Measurements from ENCODE around the gene NLGN4X. TPM values are rescaled to one million over a fixed set of nuclear protein-coding genes. Genes with fewer than 3 reads are reported as not detected.

The NLGN4X gene
- total RNA-seq, 1 donor from 2014 or later, result not detected

- no peak for DNase-seq (ENCODE audit: low spot score)
- Mint-ChIP-seq H3K27me3 (ENCODE audit: insufficient read depth) (no peaks in the 10 kb centered on the region), H3K9me3 (peaks cover 4% of the 10 kb centered on the region), H3K4me3 (no peak overlapping the region), H3K27ac (no peak overlapping the region), H3K4me1 (ENCODE audit: low read depth) (no peaks in the 10 kb centered on the region), H3K36me3 (ENCODE audit: low read depth) (no peaks in the 10 kb centered on the region)
- intact Hi-C loops (cut with micrococcal nuclease), result no loop called here
Observed at GRCh38 chrX:5869786-5870185, 358.9 kb downstream of the NLGN4X start.

DNA sequence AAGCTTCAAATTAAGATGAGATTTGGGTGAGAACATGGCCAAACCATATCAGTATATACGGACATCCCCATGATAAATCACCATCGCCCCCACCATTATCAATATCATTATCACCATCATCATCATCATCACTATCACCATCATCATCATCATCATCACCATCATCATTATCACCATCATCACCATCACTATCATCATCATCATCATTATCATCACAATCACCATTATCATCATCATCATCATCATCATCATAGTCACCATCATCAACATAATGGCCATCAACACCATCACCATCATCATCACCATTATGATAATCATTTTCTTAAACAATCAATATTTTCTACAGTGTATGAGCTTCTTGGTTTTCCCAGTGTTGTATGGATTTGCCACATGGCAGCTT lies 360.9 kb downstream of the NLGN4X start:
- Mint-ChIP-seq H3K4me3 (no peak overlapping the region), H3K27me3 (ENCODE audit: insufficient read depth) (no peaks in the 10 kb centered on the region), H3K4me1 (ENCODE audit: low read depth) (no peaks in the 10 kb centered on the region), H3K27ac (no peak overlapping the region), H3K36me3 (ENCODE audit: low read depth) (no peaks in the 10 kb centered on the region), H3K9me3 (peaks cover 4% of the 10 kb centered on the region)
- no peak for DNase-seq (ENCODE audit: low spot score)
- intact Hi-C loops (cut with micrococcal nuclease), result no loop called here

- Mint-ChIP-seq H3K36me3 (ENCODE audit: low read depth) (no peaks in the 10 kb centered on the region), H3K4me1 (ENCODE audit: low read depth) (no peaks in the 10 kb centered on the region), H3K27ac (no peak overlapping the region), H3K27me3 (ENCODE audit: insufficient read depth) (no peaks in the 10 kb centered on the region), H3K4me3 (no peak overlapping the region), H3K9me3 (no peaks in the 10 kb centered on the region)
- intact Hi-C loops (cut with micrococcal nuclease), result no loop called here
- no peak for DNase-seq (ENCODE audit: low spot score)
Observed at GRCh38 chrX:5857232-5857631, 371.4 kb downstream of the NLGN4X start.

- no peak overlapping the region for H3K27ac Mint-ChIP-seq
Observed at GRCh38 chrX:5852941-5853340, 375.7 kb downstream of the NLGN4X start.

DNA sequence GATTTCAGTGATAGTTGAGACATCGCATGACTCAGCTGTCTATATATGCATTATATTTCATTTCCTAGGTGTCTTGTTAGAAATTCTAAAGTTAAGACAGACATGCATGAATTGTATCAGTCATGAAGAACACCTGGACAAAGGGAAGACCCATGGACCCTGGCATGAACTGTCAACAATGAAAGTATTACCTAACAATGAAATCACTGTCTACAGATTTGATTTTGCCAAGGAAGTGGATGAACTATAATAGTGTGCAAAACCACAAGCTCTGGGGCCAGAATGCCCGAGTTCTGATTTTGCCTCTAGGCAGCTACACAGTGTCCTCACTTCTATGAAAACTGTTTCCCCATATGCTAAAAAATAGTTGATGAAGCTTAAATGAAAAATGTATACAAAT lies 386.1 kb downstream of the NLGN4X start:
- no peaks in the 10 kb centered on the region for H3K9me3 Mint-ChIP-seq
- intact Hi-C loops (cut with micrococcal nuclease), result no loop called here
- no peaks in the 10 kb centered on the region for H3K36me3 Mint-ChIP-seq (ENCODE audit: low read depth)
- no peak overlapping the region for H3K4me3 Mint-ChIP-seq
- no peak for DNase-seq (ENCODE audit: low spot score)
- H3K27me3 Mint-ChIP-seq (ENCODE audit: insufficient read depth), result no peaks in the 10 kb centered on the region
- no peak overlapping the region for H3K27ac Mint-ChIP-seq
- H3K4me1 Mint-ChIP-seq (ENCODE audit: low read depth), result no peaks in the 10 kb centered on the region

More at GRCh38 chrX:5852941-5853340, 375.7 kb downstream of the NLGN4X start:
- Mint-ChIP-seq H3K9me3 (no peaks in the 10 kb centered on the region), H3K4me3 (no peak overlapping the region), H3K36me3 (ENCODE audit: low read depth) (no peaks in the 10 kb centered on the region), H3K27me3 (ENCODE audit: insufficient read depth) (no peaks in the 10 kb centered on the region), H3K4me1 (ENCODE audit: low read depth) (no peaks in the 10 kb centered on the region)
- DNase-seq (ENCODE audit: low spot score), result no peak
- intact Hi-C loops (cut with micrococcal nuclease), result no loop called here

Data from activated T-helper 1 cell treated with anti-CD3 and anti-CD28 coated beads, Interleukin-12 subunit alpha, Interleukin-12 subunit beta, Interleukin-2, Interleukin-4 antibody, amounts not matched to agents 30 ng/mL and 10 ng/mL and 1 ng/mL, durations not matched to agents 14 hours and 24 hours and 36 hours (primary cell).